ENCODE measurements around the gene SNAPIN. TPM values are rescaled to one million over a fixed set of nuclear protein-coding genes. Genes with fewer than 3 reads are reported as not detected.

The SNAPIN gene
- polyA plus RNA-seq, 1 of the 3 experiments (the other 2 are of a cell fraction) = 57.6 TPM

DNA sequence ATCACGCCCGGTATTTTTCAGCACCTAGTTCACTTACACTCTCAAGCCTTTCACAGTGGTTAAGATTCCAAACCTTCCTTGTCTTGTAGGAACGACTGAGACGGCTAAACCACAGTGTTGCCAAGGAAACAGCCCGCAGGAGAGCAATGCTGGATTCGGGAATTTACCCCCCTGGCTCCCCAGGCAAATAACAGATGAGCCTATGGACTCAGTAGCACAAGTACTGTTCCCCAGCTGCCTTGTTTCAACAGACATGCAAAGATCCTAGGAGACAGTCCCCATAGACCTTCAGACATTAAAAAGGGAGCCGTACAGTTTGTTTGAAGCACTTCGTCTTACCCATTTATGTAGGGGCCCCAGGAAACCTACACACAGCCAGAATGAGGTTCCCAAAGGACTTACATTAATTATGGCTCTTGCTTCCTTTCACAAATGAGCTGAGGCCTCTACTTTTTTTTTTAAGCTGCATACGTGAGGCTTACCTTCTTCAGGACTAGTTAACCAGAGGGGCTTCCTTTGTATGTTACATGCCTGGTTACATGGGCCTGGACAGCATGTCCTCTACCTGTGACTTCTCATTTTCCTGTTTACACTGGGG lies 2.7 kb downstream of the SNAPIN start:
- H3K9me3 ChIP-seq = no peaks in the 10 kb centered on the region
- H4K20me1 ChIP-seq (ENCODE audit: insufficient read depth) = no peaks in the 10 kb centered on the region
- H3F3A ChIP-seq (replicated peaks; ENCODE audit: insufficient read depth) = peaks cover 56% of the 10 kb centered on the region
- no peak for TF ChIP-seq RFX5 (IDR thresholded peaks at IDR 0.05; ENCODE audit: low read length)
- no peak for TF ChIP-seq TEAD4 (IDR thresholded peaks at IDR 0.05; ENCODE audit: borderline replicate concordance, insufficient read depth)
- no peak for TF ChIP-seq CHD2 (IDR thresholded peaks at IDR 0.05; ENCODE audit: low read length, partially characterized antibody)
- no peak for TF ChIP-seq MEF2A (IDR thresholded peaks at IDR 0.05; ENCODE audit: borderline replicate concordance, low read depth)
- TF ChIP-seq, protein P1, sequence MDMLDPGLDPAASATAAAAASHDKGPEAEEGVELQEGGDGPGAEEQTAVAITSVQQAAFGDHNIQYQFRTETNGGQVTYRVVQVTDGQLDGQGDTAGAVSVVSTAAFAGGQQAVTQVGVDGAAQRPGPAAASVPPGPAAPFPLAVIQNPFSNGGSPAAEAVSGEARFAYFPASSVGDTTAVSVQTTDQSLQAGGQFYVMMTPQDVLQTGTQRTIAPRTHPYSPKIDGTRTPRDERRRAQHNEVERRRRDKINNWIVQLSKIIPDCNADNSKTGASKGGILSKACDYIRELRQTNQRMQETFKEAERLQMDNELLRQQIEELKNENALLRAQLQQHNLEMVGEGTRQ (IDR thresholded peaks at IDR 0.05; ENCODE audit: borderline replicate concordance, low read depth, low read length) = no peak
- peaks cover 24% of the 10 kb centered on the region for H3K79me2 ChIP-seq (ENCODE audit: insufficient read depth)
- H3K9ac ChIP-seq = no peak overlapping the region
- peaks cover 0 to 5% of the 10 kb centered on the region in 2 experiments; a peak in 1 of 4 replicates for H3K4me1 ChIP-seq (ENCODE audit: control insufficient read depth in 1 of 2, insufficient read depth in 2 of 2, low read depth in 1 of 2, low read length in 1 of 2)
- no peaks in the 10 kb centered on the region for H3K27me3 ChIP-seq (ENCODE audit: insufficient read depth)
- peaks cover 49 to 56% of the 10 kb centered on the region in 2 experiments for H3K36me3 ChIP-seq (replicated peaks in 1 of 2; ENCODE audit: control insufficient read depth in 1 of 2, insufficient read depth in 2 of 2, low read length in 1 of 2)
- WGBS (ENCODE audit: low lambda C conversion rate) = 87% methylated on average over 9 of the region's 9 CpGs
- DNase-seq = no peak
- no peak overlapping the region for H3K27ac ChIP-seq (ENCODE audit: low read depth in 2 of 2, low read length in 1 of 2)
- H3K4me2 ChIP-seq = no peak overlapping the region
- H3K9me2 ChIP-seq = no peaks in the 10 kb centered on the region
- CTCF ChIA-PET = interaction anchor here (1.2 to 1.9 kb wide), 2 partner anchors 10 to 17 kb away, joined by 5 to 6 read pairs; partner anchors contain the start of genes ILF2 and NPR1
- no peak overlapping the region for H3K4me3 ChIP-seq (ENCODE audit: low read depth in 2 of 2, low read length in 1 of 2)
- H2AFZ ChIP-seq (ENCODE audit: low read depth) = no peak overlapping the region
- POLR2A ChIA-PET = no interaction called here

DNA sequence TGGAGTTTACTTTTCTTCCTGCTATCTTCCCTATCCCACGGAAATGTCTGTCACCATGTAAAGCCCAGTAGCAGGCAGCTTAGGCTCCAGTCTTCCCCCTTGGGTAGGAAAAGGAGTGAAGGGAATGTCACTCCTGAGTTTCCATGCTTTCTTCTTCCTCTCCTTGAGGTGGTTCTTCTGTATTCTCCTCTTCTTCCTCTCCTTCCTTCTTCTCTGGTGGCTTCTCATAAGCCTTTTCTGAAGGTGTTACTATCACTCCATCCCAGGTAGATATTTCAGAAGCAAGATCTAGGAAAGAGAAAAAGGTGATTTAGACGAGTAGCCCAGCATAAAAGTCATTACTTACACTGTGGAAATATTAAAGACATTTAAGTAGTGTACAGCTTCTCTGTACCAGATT lies 3.8 kb downstream of the SNAPIN start:
- Histone ChIP-seq H3K27me3 (ENCODE audit: insufficient read depth) (no peaks in the 10 kb centered on the region), H3K9me2 (no peaks in the 10 kb centered on the region), H3K4me3 (ENCODE audit: low read depth in 2 of 2, low read length in 1 of 2) (no peak overlapping the region), H3K4me1 (ENCODE audit: control insufficient read depth in 1 of 2, insufficient read depth in 2 of 2, low read depth in 1 of 2, low read length in 1 of 2) (peaks cover 0 to 5% of the 10 kb centered on the region in 2 experiments; a peak in 1 of 4 replicates), H3K79me2 (ENCODE audit: insufficient read depth) (peaks cover 34% of the 10 kb centered on the region), H3K4me2 (no peak overlapping the region), H3K9me3 (no peaks in the 10 kb centered on the region), H3F3A (replicated peaks; ENCODE audit: insufficient read depth) (peaks cover 62% of the 10 kb centered on the region), H4K20me1 (ENCODE audit: insufficient read depth) (no peaks in the 10 kb centered on the region), H2AFZ (ENCODE audit: low read depth) (no peak overlapping the region), H3K27ac (ENCODE audit: low read depth in 2 of 2, low read length in 1 of 2) (no peak overlapping the region; a peak in 1 of 4 replicates), H3K36me3 (replicated peaks in 1 of 2; ENCODE audit: control insufficient read depth in 1 of 2, insufficient read depth in 2 of 2, low read length in 1 of 2) (peaks cover 58 to 66% of the 10 kb centered on the region in 2 experiments), H3K9ac (no peak overlapping the region)
- CTCF ChIA-PET = interaction anchor here (1.1 to 1.9 kb wide), 2 partner anchors 9 to 14 kb away, joined by 4 to 6 read pairs; partner anchors contain the start of gene ILF2
- TF ChIP-seq NRF1 (IDR thresholded peaks at IDR 0.05; ENCODE audit: low read depth, low read length) = no peak
- TF ChIP-seq, protein P2, sequence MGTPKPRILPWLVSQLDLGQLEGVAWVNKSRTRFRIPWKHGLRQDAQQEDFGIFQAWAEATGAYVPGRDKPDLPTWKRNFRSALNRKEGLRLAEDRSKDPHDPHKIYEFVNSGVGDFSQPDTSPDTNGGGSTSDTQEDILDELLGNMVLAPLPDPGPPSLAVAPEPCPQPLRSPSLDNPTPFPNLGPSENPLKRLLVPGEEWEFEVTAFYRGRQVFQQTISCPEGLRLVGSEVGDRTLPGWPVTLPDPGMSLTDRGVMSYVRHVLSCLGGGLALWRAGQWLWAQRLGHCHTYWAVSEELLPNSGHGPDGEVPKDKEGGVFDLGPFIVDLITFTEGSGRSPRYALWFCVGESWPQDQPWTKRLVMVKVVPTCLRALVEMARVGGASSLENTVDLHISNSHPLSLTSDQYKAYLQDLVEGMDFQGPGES (IDR thresholded peaks at IDR 0.05; ENCODE audit: low read depth, low read length) = no peak
- no peak for TF ChIP-seq EZH2phosphoT487 (IDR thresholded peaks at IDR 0.05; ENCODE audit: borderline replicate concordance, low read depth)
- TF ChIP-seq, protein P3, sequence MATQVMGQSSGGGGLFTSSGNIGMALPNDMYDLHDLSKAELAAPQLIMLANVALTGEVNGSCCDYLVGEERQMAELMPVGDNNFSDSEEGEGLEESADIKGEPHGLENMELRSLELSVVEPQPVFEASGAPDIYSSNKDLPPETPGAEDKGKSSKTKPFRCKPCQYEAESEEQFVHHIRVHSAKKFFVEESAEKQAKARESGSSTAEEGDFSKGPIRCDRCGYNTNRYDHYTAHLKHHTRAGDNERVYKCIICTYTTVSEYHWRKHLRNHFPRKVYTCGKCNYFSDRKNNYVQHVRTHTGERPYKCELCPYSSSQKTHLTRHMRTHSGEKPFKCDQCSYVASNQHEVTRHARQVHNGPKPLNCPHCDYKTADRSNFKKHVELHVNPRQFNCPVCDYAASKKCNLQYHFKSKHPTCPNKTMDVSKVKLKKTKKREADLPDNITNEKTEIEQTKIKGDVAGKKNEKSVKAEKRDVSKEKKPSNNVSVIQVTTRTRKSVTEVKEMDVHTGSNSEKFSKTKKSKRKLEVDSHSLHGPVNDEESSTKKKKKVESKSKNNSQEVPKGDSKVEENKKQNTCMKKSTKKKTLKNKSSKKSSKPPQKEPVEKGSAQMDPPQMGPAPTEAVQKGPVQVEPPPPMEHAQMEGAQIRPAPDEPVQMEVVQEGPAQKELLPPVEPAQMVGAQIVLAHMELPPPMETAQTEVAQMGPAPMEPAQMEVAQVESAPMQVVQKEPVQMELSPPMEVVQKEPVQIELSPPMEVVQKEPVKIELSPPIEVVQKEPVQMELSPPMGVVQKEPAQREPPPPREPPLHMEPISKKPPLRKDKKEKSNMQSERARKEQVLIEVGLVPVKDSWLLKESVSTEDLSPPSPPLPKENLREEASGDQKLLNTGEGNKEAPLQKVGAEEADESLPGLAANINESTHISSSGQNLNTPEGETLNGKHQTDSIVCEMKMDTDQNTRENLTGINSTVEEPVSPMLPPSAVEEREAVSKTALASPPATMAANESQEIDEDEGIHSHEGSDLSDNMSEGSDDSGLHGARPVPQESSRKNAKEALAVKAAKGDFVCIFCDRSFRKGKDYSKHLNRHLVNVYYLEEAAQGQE (IDR thresholded peaks at IDR 0.05; ENCODE audit: low read depth, low read length) = no peak
- no peak for TF ChIP-seq ELF1 (IDR thresholded peaks at IDR 0.05)
- 71% methylated on average over 2 of the region's 2 CpGs for WGBS (ENCODE audit: low lambda C conversion rate)
- POLR2A ChIA-PET = no interaction called here
- no peak for DNase-seq
